VCaP (cell line): Measurements from ENCODE around the gene NIN.
"Not testable (repeated sequence)": the region's sequence is repeated elsewhere in the genome, so short reads cannot be mapped to it uniquely, and the experiment has no call there.

Experiments
- H3K27ac ChIP-seq: fragments of 450-650 bp; 2 replicates; pipeline ENCODE4 v1.5.1; 2017
- TF ChIP-seq, protein P1 (sequence below): fragments of 450-650 bp; conservative IDR thresholded peaks from 2 replicates; pipeline ENCODE4 v1.5.1; 2017; ENCODE audit warnings: mild to moderate bottlenecking, moderate library complexity

The NIN gene

DNA sequence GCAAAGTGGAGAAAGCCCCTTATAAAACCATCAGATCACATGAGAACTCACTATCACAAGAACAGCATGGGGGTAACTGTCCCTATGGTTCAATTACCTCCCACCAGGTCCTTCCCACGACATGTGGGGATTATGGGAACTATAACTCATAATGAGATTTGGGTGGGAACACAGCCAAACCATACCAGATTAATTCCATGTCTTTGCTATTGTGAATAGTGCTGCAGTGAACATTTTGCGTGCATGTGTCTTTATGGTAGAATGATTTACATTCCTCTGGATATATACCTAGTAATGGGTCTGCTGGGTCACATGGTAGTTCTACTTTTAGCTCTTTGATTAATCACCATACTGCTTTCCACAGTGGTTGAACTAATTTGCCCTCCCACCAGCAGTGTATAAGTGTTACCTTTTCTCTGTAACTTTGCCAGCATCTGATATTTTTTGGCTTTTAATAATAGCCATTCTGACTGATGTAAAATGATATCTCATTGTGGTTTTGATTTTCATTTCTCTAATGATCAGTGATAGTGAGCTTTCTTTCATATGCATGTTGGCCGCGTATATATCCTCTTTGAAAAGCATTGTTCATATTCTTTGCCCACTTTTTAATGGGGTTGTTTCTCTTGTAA, 133.2 kb downstream of the NIN start:
- no peak overlapping the region for H3K27ac ChIP-seq
- TF ChIP-seq, protein P1, sequence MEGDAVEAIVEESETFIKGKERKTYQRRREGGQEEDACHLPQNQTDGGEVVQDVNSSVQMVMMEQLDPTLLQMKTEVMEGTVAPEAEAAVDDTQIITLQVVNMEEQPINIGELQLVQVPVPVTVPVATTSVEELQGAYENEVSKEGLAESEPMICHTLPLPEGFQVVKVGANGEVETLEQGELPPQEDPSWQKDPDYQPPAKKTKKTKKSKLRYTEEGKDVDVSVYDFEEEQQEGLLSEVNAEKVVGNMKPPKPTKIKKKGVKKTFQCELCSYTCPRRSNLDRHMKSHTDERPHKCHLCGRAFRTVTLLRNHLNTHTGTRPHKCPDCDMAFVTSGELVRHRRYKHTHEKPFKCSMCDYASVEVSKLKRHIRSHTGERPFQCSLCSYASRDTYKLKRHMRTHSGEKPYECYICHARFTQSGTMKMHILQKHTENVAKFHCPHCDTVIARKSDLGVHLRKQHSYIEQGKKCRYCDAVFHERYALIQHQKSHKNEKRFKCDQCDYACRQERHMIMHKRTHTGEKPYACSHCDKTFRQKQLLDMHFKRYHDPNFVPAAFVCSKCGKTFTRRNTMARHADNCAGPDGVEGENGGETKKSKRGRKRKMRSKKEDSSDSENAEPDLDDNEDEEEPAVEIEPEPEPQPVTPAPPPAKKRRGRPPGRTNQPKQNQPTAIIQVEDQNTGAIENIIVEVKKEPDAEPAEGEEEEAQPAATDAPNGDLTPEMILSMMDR: no peak

DNA sequence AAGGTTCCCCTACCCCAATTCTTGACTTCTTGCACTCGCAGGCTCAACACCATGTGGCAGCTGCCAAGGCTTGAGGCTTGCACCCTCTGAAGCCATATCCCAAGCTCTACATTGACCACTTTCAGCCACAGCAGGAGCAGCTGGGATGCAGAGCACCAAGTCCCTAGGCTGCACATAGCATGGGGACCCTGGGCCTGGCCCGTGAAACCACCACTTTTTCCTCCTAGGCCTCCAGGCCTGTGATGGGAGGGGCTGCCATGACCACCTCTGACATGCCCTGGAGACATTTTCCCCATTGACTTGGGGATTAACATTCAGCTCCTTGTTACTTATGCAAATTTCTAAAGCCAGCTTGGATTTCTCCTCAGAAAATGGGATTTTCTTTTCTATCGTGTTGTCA, 136.7 kb downstream of the NIN start:
- H3K27ac ChIP-seq: not testable (repeated sequence)

DNA sequence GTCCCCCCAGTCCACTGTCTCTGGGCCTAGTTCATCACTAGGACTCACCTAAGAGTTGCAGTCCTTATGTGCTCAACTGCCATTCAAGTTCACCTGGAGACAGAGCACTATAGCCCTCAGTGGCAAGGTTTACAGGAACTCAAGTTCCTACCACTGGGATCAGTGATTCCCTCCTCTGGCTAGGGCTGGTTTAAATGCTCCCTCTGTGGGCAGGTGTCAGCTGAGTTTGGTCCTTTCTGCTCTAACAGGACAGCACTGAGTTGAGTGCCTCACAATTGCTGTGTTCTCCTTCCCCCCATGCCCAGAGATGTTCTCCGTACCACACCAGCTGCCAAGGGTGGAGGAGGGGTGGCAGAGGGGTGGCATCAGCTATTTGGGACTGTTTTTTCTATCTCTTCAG, 142.1 kb downstream of the NIN start:
- no peak overlapping the region for H3K27ac ChIP-seq
- TF ChIP-seq, protein P1: no peak

DNA sequence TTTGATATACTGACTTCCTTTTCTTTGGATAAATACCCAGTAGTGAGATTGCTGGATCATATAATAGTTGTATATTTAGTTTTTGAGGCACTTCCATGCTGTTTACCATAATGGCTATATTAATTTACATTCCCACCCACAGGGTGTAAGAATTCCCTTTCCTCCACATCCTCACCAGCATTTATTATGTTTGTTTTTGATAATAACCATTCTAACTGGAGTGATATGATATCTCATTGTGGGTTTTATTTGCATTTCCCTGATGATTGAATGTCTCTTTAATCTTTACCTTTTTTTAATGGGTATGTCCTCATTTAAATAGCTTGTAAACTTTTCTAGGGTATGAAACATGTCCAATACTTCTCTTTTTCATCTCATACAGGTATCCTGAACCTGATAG, 151.3 kb downstream of the NIN start:
- TF ChIP-seq, protein P1: no peak
- no peak overlapping the region for H3K27ac ChIP-seq

DNA sequence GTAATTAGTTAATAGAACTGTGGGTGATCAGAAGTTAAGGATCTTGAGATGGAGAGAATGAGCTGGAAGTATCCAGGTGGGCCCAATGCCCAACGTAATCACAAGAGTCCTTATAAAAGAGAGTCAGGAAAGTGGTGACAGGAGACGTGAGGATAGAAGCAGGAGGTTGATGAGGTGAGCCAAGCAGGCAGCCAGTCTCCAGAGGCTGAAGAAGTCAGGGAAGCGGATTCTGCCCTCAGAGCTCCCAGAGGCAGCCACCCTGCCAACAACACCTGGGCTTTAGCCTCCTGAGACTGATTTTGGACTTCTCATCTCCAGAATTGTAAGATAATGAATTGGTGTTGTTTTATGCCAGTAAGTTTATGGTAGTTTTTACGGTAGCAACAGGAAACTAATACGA, 152.8 kb downstream of the NIN start:
- TF ChIP-seq, protein P1: no peak
- no peak overlapping the region for H3K27ac ChIP-seq

DNA sequence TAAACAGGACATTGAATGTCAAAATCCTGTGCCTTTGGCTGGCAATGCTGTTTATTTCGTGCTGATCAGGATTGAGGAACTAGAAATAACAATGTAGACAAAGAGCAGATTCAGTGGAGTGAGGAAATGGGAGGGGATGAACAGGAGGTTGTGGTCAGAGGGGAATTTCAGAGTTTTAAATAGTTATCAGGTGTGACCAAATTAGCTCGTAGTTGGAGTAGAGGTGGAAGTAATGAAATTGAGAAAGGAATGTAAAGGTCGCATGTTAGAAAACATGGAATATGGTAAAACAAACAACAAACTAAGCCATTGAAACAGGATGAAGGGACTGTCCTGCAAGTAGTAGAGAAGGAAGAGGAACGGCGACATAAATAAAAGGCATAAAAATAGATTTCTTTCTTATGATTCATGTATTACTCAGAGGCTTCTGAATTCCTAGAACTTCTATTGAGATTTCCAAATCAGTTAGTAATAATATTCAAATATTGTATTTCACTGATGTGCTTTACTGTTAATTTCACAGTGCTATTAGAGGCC, 153.4 kb downstream of the NIN start:
- TF ChIP-seq, protein P1: no peak
- H3K27ac ChIP-seq: no peak overlapping the region

DNA sequence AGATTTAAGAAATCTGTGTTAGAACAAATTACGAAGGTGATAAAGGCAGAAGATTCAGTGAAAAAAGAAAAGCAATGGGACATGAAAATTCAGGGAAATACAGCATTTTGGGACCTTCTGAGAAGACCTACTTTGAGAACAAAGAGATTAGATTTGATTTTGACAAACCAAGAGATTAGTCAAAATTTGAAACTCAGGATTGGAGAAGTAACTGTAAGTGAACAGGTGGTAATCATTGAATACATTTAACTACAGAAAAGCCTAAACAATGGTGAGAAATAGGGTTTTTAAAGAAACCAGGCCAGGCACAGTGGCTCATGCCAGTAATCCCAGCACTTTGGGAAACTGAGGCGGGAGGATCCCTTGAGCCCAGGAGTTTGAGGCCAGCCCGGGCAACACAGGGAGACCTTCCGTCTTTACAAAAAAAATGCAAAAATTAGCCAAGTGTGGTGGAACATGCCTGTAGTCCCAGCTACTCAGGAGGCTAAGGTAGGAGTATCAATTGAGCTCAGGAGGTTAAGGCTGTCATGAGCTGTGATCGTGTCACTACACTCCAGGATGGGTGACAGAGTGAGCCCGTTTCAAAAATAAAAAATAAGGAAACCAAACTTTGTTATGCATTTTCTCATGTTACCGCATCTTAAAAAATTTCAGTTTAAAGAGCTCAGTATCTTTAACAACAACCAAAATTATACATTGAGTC, 154.0 kb downstream of the NIN start:
- TF ChIP-seq, protein P1: no peak
- no peak overlapping the region for H3K27ac ChIP-seq

DNA sequence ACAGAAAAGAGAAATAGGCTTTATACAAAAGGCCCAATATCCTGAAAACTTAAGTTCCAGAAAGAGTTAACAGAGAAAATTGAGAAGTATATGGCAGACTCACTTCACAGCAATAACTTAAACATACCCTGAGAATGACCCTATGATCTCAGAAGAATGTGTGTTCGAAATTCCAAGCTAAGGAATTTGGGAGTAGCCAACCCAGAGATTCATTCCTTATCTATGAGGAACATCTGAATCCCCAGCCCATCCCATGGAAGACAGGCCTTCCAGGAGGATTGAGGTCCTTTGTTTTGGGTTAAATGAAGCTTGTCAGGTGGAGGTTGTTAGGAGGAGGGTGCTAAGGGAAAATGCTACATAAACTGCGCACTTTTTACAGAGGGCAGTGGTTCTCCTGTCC, 155.4 kb downstream of the NIN start:
- TF ChIP-seq, protein P1: no peak
- H3K27ac ChIP-seq: no peak overlapping the region
